Type B pancreatic cell (in vitro differentiated cells): ENCODE results near the gene ST6GALNAC3. TPM values are rescaled to one million over a fixed set of nuclear protein-coding genes. Genes with fewer than 3 reads are reported as not detected.
"Not testable (repeated sequence)": the region's sequence is repeated elsewhere in the genome, so short reads cannot be mapped to it uniquely, and the experiment has no call there.

Source experiments
- DNase-seq: peaks from one replicate; pipeline ENCODE4 v3.0.0; 2021; ENCODE audit warnings: mixed read lengths; ENCODE audit not compliant: unreplicated experiment; ENCODE audit errors: extremely low spot score
- H3K27ac Mint-ChIP-seq: 2 replicates; pipeline ENCODE4 v1.8.0; 2021; ENCODE audit warnings: mild to moderate bottlenecking, mixed read lengths
- H3K27me3 Mint-ChIP-seq: 2 replicates; pipeline ENCODE4 v1.8.0; 2021; ENCODE audit warnings: mixed read lengths
- H3K36me3 Mint-ChIP-seq: 2 replicates; pipeline ENCODE4 v1.8.0; 2021; ENCODE audit warnings: mixed read lengths
- H3K4me1 Mint-ChIP-seq: one replicate; pipeline ENCODE4 v1.8.0; 2021; ENCODE audit warnings: mixed read lengths; ENCODE audit not compliant: unreplicated experiment
- H3K4me3 Mint-ChIP-seq: 2 replicates; pipeline ENCODE4 v1.8.0; 2021; ENCODE audit warnings: mild to moderate bottlenecking, mixed read lengths
- H3K9me3 Mint-ChIP-seq: 2 replicates; pipeline ENCODE4 v1.8.0; 2021; ENCODE audit warnings: mixed read lengths
- CTCF ChIP-seq: fragments of 200-600 bp; sonication (generic); conservative IDR thresholded peaks from 2 replicates; pipeline ENCODE4 v1.5.0; 2021; ENCODE audit warnings: antibody characterized with exemption, mild to moderate bottlenecking
- total RNA-seq: library from RNA; stranded (reverse); gene quantifications from 2 replicates; pipeline ENCODE4 v1.2.1, GENCODE V29; 2021; ENCODE audit warnings: low replicate concordance

Gene ST6GALNAC3
- total RNA-seq, 1 donor from 2014 or later = 24.7 TPM

- H3K9me3 Mint-ChIP-seq = no peaks in the 10 kb centered on the region
- H3K27me3 Mint-ChIP-seq = no peaks in the 10 kb centered on the region
- TF ChIP-seq CTCF = no peak
These were observed 40.6 kb downstream of the ST6GALNAC3 start for GRCh38 chr1:76115171-76115570.

GRCh38 chr1:76121850-76122249 lies 47.3 kb downstream of the ST6GALNAC3 start:
- TF ChIP-seq CTCF = no peak
- Mint-ChIP-seq H3K9me3 (no peaks in the 10 kb centered on the region), H3K36me3 (no peaks in the 10 kb centered on the region), H3K4me1 (peaks cover 22% of the 10 kb centered on the region), H3K27ac (no peak overlapping the region), H3K27me3 (no peaks in the 10 kb centered on the region), H3K4me3 (no peak overlapping the region)
- no peak for DNase-seq

More at GRCh38 chr1:76115171-76115570, 40.6 kb downstream of the ST6GALNAC3 start:
- H3K36me3 Mint-ChIP-seq = no peaks in the 10 kb centered on the region
- H3K4me3 Mint-ChIP-seq = no peak overlapping the region
- DNase-seq = no peak
- no peak overlapping the region for H3K27ac Mint-ChIP-seq
- H3K4me1 Mint-ChIP-seq = peaks cover 11% of the 10 kb centered on the region

GRCh38 chr1:76122271-76122670 lies 47.7 kb downstream of the ST6GALNAC3 start:
- Mint-ChIP-seq H3K27me3 (no peaks in the 10 kb centered on the region), H3K4me3 (no peak overlapping the region), H3K36me3 (no peaks in the 10 kb centered on the region), H3K4me1 (peaks cover 24% of the 10 kb centered on the region), H3K9me3 (no peaks in the 10 kb centered on the region), H3K27ac (no peak overlapping the region)
- DNase-seq = no peak
- TF ChIP-seq CTCF = no peak

- H3K36me3 Mint-ChIP-seq, DNase-seq, H3K9me3 Mint-ChIP-seq, H3K4me3 Mint-ChIP-seq, H3K27me3 Mint-ChIP-seq, H3K27ac Mint-ChIP-seq: not testable (repeated sequence)
- peaks cover 24% of the 10 kb centered on the region for H3K4me1 Mint-ChIP-seq
These were observed 49.0 kb downstream of the ST6GALNAC3 start for GRCh38 chr1:76123411-76124064.

- Mint-ChIP-seq H3K27me3 (no peaks in the 10 kb centered on the region), H3K4me3 (no peak overlapping the region), H3K9me3 (no peaks in the 10 kb centered on the region), H3K36me3 (no peaks in the 10 kb centered on the region), H3K27ac (no peak overlapping the region), H3K4me1 (peaks cover 24% of the 10 kb centered on the region)
- TF ChIP-seq CTCF = no peak
- DNase-seq = no peak
These were observed 49.6 kb downstream of the ST6GALNAC3 start for GRCh38 chr1:76124196-76124595.

GRCh38 chr1:76125473-76126219 lies 51.1 kb downstream of the ST6GALNAC3 start:
- no peak for DNase-seq
- no peak for TF ChIP-seq CTCF
- no peak overlapping the region for H3K27ac Mint-ChIP-seq
- H3K4me1 Mint-ChIP-seq = peaks cover 24% of the 10 kb centered on the region
- H3K4me3 Mint-ChIP-seq = no peak overlapping the region
- peaks cover 6% of the 10 kb centered on the region for H3K36me3 Mint-ChIP-seq
- no peaks in the 10 kb centered on the region for H3K27me3 Mint-ChIP-seq
- no peaks in the 10 kb centered on the region for H3K9me3 Mint-ChIP-seq
